SK-N-SH (cell line): Measurements from ENCODE around the gene IL20. TPM values are rescaled to one million over a fixed set of nuclear protein-coding genes. Genes with fewer than 3 reads are reported as not detected.
"Not testable (repeated sequence)": the region's sequence is repeated elsewhere in the genome, so short reads cannot be mapped to it uniquely, and the experiment has no call there.

Experiments used
- CTCF ChIA-PET: fragments of 300-600, 350-600 bp; formaldehyde crosslinking; extraction: SDS; loops from one replicate; lab custom pipeline; 2021; lab: Yijun Ruan, JAX
- POLR2A ChIA-PET: fragments of 350-600 bp; sonication (Branson Sonifier 250); formaldehyde crosslinking; extraction: SDS; loops from one replicate; lab custom pipeline; 2020; ENCODE audit warnings: antibody characterized with exemption, inconsistent platforms; lab: Yijun Ruan, JAX
- DNase-seq: peaks from one replicate; pipeline ENCODE4 v3.0.0; 2012
- H2AFZ ChIP-seq: fragments of 200-600 bp; sonication (generic); 2 replicates; pipeline ENCODE4 v1.8.1; 2016; ENCODE audit warnings: antibody characterized with exemption, mild to moderate bottlenecking, low read depth
- H3F3A ChIP-seq: fragments of 200-600 bp; sonication (generic); replicated peaks from 2 replicates; pipeline ENCODE3; 2016; ENCODE audit warnings: antibody characterized with exemption, mild to moderate bottlenecking; ENCODE audit not compliant: insufficient read depth
- H3K27ac ChIP-seq, 2 experiments: fragments of 200-500 bp in 1 of 2; fragments of 200-600 bp in 1 of 2; sonication (Bioruptor generic) in 1 of 2; sonication (generic), shearing (Covaris generic) in 1 of 2; 2 replicates each; pipeline versions ENCODE4 v1.5.1 to v1.6.1; 2014 to 2016; ENCODE audit warnings: low read depth in 2 of 2, inconsistent platforms in 1 of 2, low read length in 1 of 2, mild to moderate bottlenecking in 1 of 2, mixed read lengths in 1 of 2
- H3K27me3 ChIP-seq: fragments of 200-600 bp; sonication (generic), shearing (Covaris generic); 2 replicates; pipeline ENCODE4 v1.6.1; 2016; ENCODE audit warnings: mixed run types; ENCODE audit not compliant: insufficient read depth
- H3K36me3 ChIP-seq, 2 experiments: fragments of 200-500 bp in 1 of 2; fragments of 200-600 bp in 1 of 2; sonication (Bioruptor generic) in 1 of 2; sonication (generic) in 1 of 2; replicated peaks in 1 of 2; 2 replicates each; pipeline versions ENCODE3 to v1.5.1; 2014 to 2016; ENCODE audit warnings: low read length in 1 of 2, mild to moderate bottlenecking in 1 of 2; ENCODE audit not compliant: insufficient read depth in 2 of 2, control insufficient read depth in 1 of 2
- H3K4me1 ChIP-seq, 2 experiments: fragments of 200-500 bp in 1 of 2; fragments of 200-600 bp in 1 of 2; sonication (Bioruptor generic) in 1 of 2; sonication (generic), shearing (Covaris generic) in 1 of 2; 2 replicates each; pipeline versions ENCODE4 v1.5.1 to v1.6.1; 2014 to 2016; ENCODE audit warnings: low read depth in 1 of 2, low read length in 1 of 2, mixed run types in 1 of 2; ENCODE audit not compliant: insufficient read depth in 2 of 2, control insufficient read depth in 1 of 2
- H3K4me2 ChIP-seq: fragments of 200-600 bp; sonication (generic), shearing (Covaris generic); 2 replicates; pipeline ENCODE4 v1.6.1; 2017; ENCODE audit warnings: mixed run types
- H3K4me3 ChIP-seq, 2 experiments: fragments of 200-500 bp in 1 of 2; fragments of 200-600 bp in 1 of 2; sonication (Bioruptor generic) in 1 of 2; sonication (generic), shearing (Covaris generic) in 1 of 2; 2 replicates each; pipeline versions ENCODE4 v1.5.1 to v1.8.1; 2014 to 2016; ENCODE audit warnings: low read depth in 2 of 2, inconsistent platforms in 1 of 2, low read length in 1 of 2, mild to moderate bottlenecking in 1 of 2, mixed read lengths in 1 of 2, moderate library complexity in 1 of 2
- H3K79me2 ChIP-seq: fragments of 200-600 bp; sonication (generic); 2 replicates; pipeline ENCODE4 v1.8.1; 2017; ENCODE audit warnings: mild to moderate bottlenecking; ENCODE audit not compliant: insufficient read depth
- H3K9ac ChIP-seq: fragments of 200-600 bp; sonication (generic); 2 replicates; pipeline ENCODE4 v1.6.1; 2017; ENCODE audit warnings: mixed run types
- H3K9me2 ChIP-seq: fragments of 200-600 bp; sonication (generic); 2 replicates; pipeline ENCODE4 v1.6.1; 2017; ENCODE audit warnings: mixed run types
- H3K9me3 ChIP-seq: fragments of 200-600 bp; sonication (generic); 2 replicates; pipeline ENCODE4 v1.6.1; 2017; ENCODE audit warnings: mixed run types, mild to moderate bottlenecking, moderate library complexity
- H4K20me1 ChIP-seq: fragments of 200-600 bp; sonication (generic); 2 replicates; pipeline ENCODE4 v1.6.1; 2017; ENCODE audit warnings: mild to moderate bottlenecking, mixed run types; ENCODE audit not compliant: insufficient read depth
- EP300 ChIP-seq, 2 experiments: IDR thresholded peaks; 2 replicates each; pipeline versions ENCODE4 v1.4.0 to v1.6.1; 2012; ENCODE audit warnings: borderline replicate concordance in 1 of 2, low read depth in 1 of 2, low read length in 1 of 2
- EZH2phosphoT487 ChIP-seq: fragments of 200-600 bp; sonication (generic); IDR thresholded peaks from 2 replicates; pipeline ENCODE4 v1.6.1; 2017; ENCODE audit warnings: low read depth, mixed run types, mild to moderate bottlenecking, antibody characterized with exemption, moderate library complexity, borderline replicate concordance
- FOXM1 ChIP-seq: IDR thresholded peaks from 2 replicates; pipeline ENCODE4 v1.4.0; 2012; ENCODE audit warnings: low read depth, mild to moderate bottlenecking
- GATA2 ChIP-seq: sonication (generic); formaldehyde crosslinking; IDR thresholded peaks from 2 replicates; pipeline ENCODE4 v1.5.0; 2020; ENCODE audit warnings: mild to moderate bottlenecking, missing genetic modification reagents
- NRF1 ChIP-seq: IDR thresholded peaks from 2 replicates; pipeline ENCODE4 v1.6.1; 2012; ENCODE audit warnings: low read depth, mild to moderate bottlenecking, low read length
- POLR2AphosphoS5 ChIP-seq: IDR thresholded peaks from 2 replicates; pipeline ENCODE4 v1.6.1; 2012; ENCODE audit warnings: low read depth, low read length
- RXRA ChIP-seq: IDR thresholded peaks from 2 replicates; pipeline ENCODE4 v1.4.0; 2012; ENCODE audit warnings: low read depth, mild to moderate bottlenecking, borderline replicate concordance
- TAF1 ChIP-seq: IDR thresholded peaks from 2 replicates; pipeline ENCODE4 v1.6.1; 2012; ENCODE audit warnings: low read depth, mild to moderate bottlenecking, low read length, moderate library complexity, borderline replicate concordance
- TEAD4 ChIP-seq: IDR thresholded peaks from 2 replicates; pipeline ENCODE4 v1.4.0; 2012; ENCODE audit warnings: mild to moderate bottlenecking, borderline replicate concordance; ENCODE audit not compliant: insufficient read depth
- YY1 ChIP-seq: IDR thresholded peaks from 2 replicates; pipeline ENCODE4 v1.4.0; 2012; ENCODE audit warnings: low read depth, mild to moderate bottlenecking
- WGBS: methylation state at CpG from one replicate; pipeline ENCODE4 v1.1.6; 2017; ENCODE audit warnings: low lambda C conversion rate; 5-methylcytosine and 5-hydroxymethylcytosine counted together
- polyA plus RNA-seq, 3 experiments: library from polyadenylated mRNA; depleted of rRNA; stranded (reverse); fragments of >200 nt; gene quantifications; 2 replicates each; pipeline ENCODE4 v1.2.3, GENCODE V29; 2012
- TF ChIP-seq, protein P1 (sequence below): IDR thresholded peaks from 2 replicates; pipeline ENCODE4 v1.6.1; 2012; ENCODE audit warnings: mild to moderate bottlenecking, low read depth, low read length, moderate library complexity
- TF ChIP-seq, protein P2 (sequence below): fragments of 200-600 bp; sonication (generic); IDR thresholded peaks from 2 replicates; pipeline ENCODE4 v1.6.1; 2017; ENCODE audit warnings: antibody characterized with exemption, mild to moderate bottlenecking, moderate library complexity
- TF ChIP-seq, protein P3 (sequence below): IDR thresholded peaks from 2 replicates; pipeline ENCODE4 v1.4.0; 2012; ENCODE audit warnings: low read depth, borderline replicate concordance
- TF ChIP-seq, protein P4 (sequence below): IDR thresholded peaks from 2 replicates; pipeline ENCODE4; 2012
- TF ChIP-seq, protein P5 (sequence below): IDR thresholded peaks from 2 replicates; pipeline ENCODE4 v1.4.0; 2012; ENCODE audit warnings: low read depth

Gene IL20
- polyA plus RNA-seq, 1 of the 3 experiments (the other 2 are of a cell fraction): not detected

DNA sequence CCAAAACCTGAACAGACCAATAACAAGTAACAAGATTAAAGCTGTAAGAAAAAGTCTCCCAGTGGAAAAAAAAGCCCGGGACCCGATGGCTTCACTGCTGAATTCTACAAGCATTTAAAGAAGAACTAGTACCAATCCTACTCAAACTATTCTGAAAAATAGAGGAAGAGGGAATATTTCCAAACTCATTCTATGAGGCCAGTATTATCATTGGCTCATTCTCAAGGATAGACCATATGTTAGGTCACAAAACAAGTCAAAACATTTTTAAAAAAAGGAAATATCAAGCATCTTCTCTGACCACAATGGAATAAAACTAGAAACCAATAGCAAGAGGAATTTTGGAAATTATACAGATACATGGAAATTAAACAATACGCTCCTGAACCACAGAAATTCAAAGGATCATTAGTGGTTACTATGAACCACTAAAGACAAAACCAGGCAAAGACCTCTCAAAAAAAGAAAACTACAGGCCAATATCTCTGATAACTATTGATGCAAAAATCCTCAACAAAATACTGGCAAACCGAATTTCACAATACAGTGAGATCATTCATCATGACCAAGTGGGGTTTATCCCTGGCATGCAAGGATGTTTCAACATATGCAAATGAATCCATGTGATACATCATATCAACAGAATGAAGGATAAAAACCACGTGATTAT is 13.9 kb upstream of the IL20 start:
- ChIA-PET POLR2A (no interaction called here), CTCF (interaction anchor here (0.6 kb wide), 1 partner anchor 11 kb away, joined by 3 read pairs; no protein-coding TSS in a partner anchor)
- no peak overlapping the region for H3K4me2 ChIP-seq
- H2AFZ ChIP-seq: no peak overlapping the region
- H3K27me3 ChIP-seq: no peaks in the 10 kb centered on the region
- no peak overlapping the region for H3K9ac ChIP-seq
- H3K4me1 ChIP-seq: no peaks in the 10 kb centered on the region
- H4K20me1 ChIP-seq: no peaks in the 10 kb centered on the region
- DNase-seq: no peak
- H3K36me3 ChIP-seq: peaks cover 0 to 3% of the 10 kb centered on the region in 2 experiments
- 17% methylated on average over 5 of the region's 5 CpGs for WGBS
- peaks cover 9% of the 10 kb centered on the region; the same call in 1 of the 2 replicates for H3K9me3 ChIP-seq
- no peak overlapping the region for H3K27ac ChIP-seq
- no peaks in the 10 kb centered on the region for H3F3A ChIP-seq
- H3K9me2 ChIP-seq: no peaks in the 10 kb centered on the region
- no peak for TF ChIP-seq TAF1
- no peak for TF ChIP-seq YY1
- no peak for TF ChIP-seq FOXM1
- TF ChIP-seq, protein P1, sequence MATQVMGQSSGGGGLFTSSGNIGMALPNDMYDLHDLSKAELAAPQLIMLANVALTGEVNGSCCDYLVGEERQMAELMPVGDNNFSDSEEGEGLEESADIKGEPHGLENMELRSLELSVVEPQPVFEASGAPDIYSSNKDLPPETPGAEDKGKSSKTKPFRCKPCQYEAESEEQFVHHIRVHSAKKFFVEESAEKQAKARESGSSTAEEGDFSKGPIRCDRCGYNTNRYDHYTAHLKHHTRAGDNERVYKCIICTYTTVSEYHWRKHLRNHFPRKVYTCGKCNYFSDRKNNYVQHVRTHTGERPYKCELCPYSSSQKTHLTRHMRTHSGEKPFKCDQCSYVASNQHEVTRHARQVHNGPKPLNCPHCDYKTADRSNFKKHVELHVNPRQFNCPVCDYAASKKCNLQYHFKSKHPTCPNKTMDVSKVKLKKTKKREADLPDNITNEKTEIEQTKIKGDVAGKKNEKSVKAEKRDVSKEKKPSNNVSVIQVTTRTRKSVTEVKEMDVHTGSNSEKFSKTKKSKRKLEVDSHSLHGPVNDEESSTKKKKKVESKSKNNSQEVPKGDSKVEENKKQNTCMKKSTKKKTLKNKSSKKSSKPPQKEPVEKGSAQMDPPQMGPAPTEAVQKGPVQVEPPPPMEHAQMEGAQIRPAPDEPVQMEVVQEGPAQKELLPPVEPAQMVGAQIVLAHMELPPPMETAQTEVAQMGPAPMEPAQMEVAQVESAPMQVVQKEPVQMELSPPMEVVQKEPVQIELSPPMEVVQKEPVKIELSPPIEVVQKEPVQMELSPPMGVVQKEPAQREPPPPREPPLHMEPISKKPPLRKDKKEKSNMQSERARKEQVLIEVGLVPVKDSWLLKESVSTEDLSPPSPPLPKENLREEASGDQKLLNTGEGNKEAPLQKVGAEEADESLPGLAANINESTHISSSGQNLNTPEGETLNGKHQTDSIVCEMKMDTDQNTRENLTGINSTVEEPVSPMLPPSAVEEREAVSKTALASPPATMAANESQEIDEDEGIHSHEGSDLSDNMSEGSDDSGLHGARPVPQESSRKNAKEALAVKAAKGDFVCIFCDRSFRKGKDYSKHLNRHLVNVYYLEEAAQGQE: no peak
- TF ChIP-seq, protein P2, sequence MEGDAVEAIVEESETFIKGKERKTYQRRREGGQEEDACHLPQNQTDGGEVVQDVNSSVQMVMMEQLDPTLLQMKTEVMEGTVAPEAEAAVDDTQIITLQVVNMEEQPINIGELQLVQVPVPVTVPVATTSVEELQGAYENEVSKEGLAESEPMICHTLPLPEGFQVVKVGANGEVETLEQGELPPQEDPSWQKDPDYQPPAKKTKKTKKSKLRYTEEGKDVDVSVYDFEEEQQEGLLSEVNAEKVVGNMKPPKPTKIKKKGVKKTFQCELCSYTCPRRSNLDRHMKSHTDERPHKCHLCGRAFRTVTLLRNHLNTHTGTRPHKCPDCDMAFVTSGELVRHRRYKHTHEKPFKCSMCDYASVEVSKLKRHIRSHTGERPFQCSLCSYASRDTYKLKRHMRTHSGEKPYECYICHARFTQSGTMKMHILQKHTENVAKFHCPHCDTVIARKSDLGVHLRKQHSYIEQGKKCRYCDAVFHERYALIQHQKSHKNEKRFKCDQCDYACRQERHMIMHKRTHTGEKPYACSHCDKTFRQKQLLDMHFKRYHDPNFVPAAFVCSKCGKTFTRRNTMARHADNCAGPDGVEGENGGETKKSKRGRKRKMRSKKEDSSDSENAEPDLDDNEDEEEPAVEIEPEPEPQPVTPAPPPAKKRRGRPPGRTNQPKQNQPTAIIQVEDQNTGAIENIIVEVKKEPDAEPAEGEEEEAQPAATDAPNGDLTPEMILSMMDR: no peak
- TF ChIP-seq, protein P3, sequence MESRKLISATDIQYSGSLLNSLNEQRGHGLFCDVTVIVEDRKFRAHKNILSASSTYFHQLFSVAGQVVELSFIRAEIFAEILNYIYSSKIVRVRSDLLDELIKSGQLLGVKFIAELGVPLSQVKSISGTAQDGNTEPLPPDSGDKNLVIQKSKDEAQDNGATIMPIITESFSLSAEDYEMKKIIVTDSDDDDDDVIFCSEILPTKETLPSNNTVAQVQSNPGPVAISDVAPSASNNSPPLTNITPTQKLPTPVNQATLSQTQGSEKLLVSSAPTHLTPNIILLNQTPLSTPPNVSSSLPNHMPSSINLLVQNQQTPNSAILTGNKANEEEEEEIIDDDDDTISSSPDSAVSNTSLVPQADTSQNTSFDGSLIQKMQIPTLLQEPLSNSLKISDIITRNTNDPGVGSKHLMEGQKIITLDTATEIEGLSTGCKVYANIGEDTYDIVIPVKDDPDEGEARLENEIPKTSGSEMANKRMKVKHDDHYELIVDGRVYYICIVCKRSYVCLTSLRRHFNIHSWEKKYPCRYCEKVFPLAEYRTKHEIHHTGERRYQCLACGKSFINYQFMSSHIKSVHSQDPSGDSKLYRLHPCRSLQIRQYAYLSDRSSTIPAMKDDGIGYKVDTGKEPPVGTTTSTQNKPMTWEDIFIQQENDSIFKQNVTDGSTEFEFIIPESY: no peak
- no peak for TF ChIP-seq EZH2phosphoT487
- no peak for TF ChIP-seq TEAD4
- TF ChIP-seq EP300 (IDR thresholded peaks at IDR 0.05; ENCODE audit: borderline replicate concordance in 1 of 2, low read depth in 1 of 2, low read length in 1 of 2): no peak
- TF ChIP-seq, protein P4, sequence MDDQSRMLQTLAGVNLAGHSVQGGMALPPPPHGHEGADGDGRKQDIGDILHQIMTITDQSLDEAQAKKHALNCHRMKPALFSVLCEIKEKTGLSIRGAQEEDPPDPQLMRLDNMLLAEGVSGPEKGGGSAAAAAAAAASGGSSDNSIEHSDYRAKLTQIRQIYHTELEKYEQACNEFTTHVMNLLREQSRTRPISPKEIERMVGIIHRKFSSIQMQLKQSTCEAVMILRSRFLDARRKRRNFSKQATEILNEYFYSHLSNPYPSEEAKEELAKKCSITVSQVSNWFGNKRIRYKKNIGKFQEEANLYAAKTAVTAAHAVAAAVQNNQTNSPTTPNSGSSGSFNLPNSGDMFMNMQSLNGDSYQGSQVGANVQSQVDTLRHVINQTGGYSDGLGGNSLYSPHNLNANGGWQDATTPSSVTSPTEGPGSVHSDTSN: no peak
- no peak for TF ChIP-seq NRF1
- no peak for TF ChIP-seq POLR2AphosphoS5
- no peak for TF ChIP-seq RXRA
- TF ChIP-seq, protein P5, sequence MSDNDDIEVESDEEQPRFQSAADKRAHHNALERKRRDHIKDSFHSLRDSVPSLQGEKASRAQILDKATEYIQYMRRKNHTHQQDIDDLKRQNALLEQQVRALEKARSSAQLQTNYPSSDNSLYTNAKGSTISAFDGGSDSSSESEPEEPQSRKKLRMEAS: no peak
- no peak for TF ChIP-seq GATA2 (CRISPR knock-in tag)
- no peaks in the 10 kb centered on the region for H3K79me2 ChIP-seq
- H3K4me3 ChIP-seq: no peak overlapping the region

DNA sequence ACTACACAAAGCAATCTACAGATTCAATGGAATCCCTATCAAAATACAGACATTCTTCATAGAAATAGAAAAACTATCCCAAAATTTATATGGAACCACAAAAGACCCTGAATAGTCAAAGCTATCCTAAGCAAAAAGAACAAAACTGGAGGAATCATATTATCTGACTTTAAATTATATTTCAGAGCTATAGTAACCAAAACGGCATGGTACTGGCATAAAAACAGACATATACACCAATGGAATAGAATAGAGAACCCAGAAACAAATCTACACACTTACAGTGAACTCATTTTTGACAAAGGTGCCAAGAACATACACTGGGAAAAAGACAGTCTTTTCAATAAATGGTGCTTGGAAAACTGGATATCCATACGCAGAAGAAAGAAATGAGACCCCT is 12.8 kb upstream of the IL20 start:
- H3K79me2 ChIP-seq, H2AFZ ChIP-seq, H3K27me3 ChIP-seq, H4K20me1 ChIP-seq, H3K9me3 ChIP-seq, H3K36me3 ChIP-seq, H3K4me2 ChIP-seq, POLR2A ChIA-PET, H3K9ac ChIP-seq, H3K27ac ChIP-seq, H3K4me1 ChIP-seq, DNase-seq, H3F3A ChIP-seq, H3K9me2 ChIP-seq, H3K4me3 ChIP-seq: not testable (repeated sequence)
- CTCF ChIA-PET: interaction anchor here (1.1 kb wide), 1 partner anchor 60 kb away, joined by 3 read pairs; no protein-coding TSS in a partner anchor
- WGBS: 37% methylated on average over 2 of the region's 2 CpGs
